Small intestine (tissue), 7 donors: Measurements from ENCODE around the gene TNNC1. TPM values are rescaled to one million over a fixed set of nuclear protein-coding genes. Genes with fewer than 3 reads are reported as not detected.

Experiments used
- DNase-seq, 2 donors: peaks; one replicate each; pipeline versions ENCODE4 v3.0.0 to v3.0.0-alpha.2; 2013
- FAIRE-seq: peaks from 2 replicates; lab custom pipeline; 2012; peaks lifted over from hg19 to GRCh38; lab: Jason Lieb, UNC
- H3K27ac ChIP-seq, 3 donors: one replicate each; pipeline ENCODE4 v1.5.1; 2013; ENCODE audit warnings: low read length in 2 of 3, mild to moderate bottlenecking in 2 of 3, control low read depth in 1 of 3, inconsistent platforms in 1 of 3, low read depth in 1 of 3, moderate library complexity in 1 of 3
- H3K27me3 ChIP-seq, 3 donors: one replicate each; pipeline ENCODE4 v1.6.1; 2013; ENCODE audit warnings: low read length in 3 of 3, inconsistent platforms in 1 of 3; ENCODE audit not compliant: control insufficient read depth in 3 of 3, insufficient read depth in 3 of 3
- H3K36me3 ChIP-seq, 3 donors: one replicate each; pipeline ENCODE4 v1.6.1; 2013; ENCODE audit warnings: low read length in 3 of 3, inconsistent platforms in 1 of 3, low read depth in 1 of 3, mild to moderate bottlenecking in 1 of 3, moderate library complexity in 1 of 3; ENCODE audit not compliant: control insufficient read depth in 3 of 3, insufficient read depth in 2 of 3
- H3K4me1 ChIP-seq, 3 donors: one replicate each; pipeline ENCODE4 v1.6.1; 2013; ENCODE audit warnings: low read length in 2 of 3, inconsistent platforms in 1 of 3, low read depth in 1 of 3, mild to moderate bottlenecking in 1 of 3, moderate library complexity in 1 of 3; ENCODE audit not compliant: control insufficient read depth in 3 of 3, insufficient read depth in 2 of 3
- H3K4me3 ChIP-seq, 3 donors: one replicate each; pipeline ENCODE4 v1.5.1; 2013; ENCODE audit warnings: low read length in 3 of 3, control low read depth in 1 of 3, inconsistent platforms in 1 of 3, low read depth in 1 of 3, mild to moderate bottlenecking in 1 of 3, moderate library complexity in 1 of 3
- H3K9me3 ChIP-seq, 2 donors: one replicate each; pipeline ENCODE4 v1.6.1; 2013; ENCODE audit warnings: low read depth in 1 of 2, low read length in 1 of 2; ENCODE audit not compliant: control insufficient read depth in 2 of 2, insufficient read depth in 1 of 2
- whole genome bisulfite sequencing, 3 donors: extraction: QIAGEN DNeasy Blood & Tissue Kit; methylation state at CpG; one replicate each; pipeline ENCODE4 v1.1.7; 2013; 5-methylcytosine and 5-hydroxymethylcytosine counted together
- polyA plus RNA-seq, 4 donors: library from polyadenylated mRNA; stranded (reverse) in 3 of 4; unstranded in 1 of 4; fragments of 200-250 nt in 3 of 4; fragments of 120-200 nt in 1 of 4; gene quantifications; one replicate each; pipeline versions ENCODE4 v1.2.1 to v1.2.3, GENCODE V29; 2013
- donor health status: healthy with polysubstance abuse.
- donor health status: control.
- donor health status: control.
- donor health status: Bipolar disorder and iron deficiency.
- donor health status: healthy.

TNNC1 gene
- polyA plus RNA-seq, 4 donors: 0.79 to 110 (median 5.9) TPM

DNA sequence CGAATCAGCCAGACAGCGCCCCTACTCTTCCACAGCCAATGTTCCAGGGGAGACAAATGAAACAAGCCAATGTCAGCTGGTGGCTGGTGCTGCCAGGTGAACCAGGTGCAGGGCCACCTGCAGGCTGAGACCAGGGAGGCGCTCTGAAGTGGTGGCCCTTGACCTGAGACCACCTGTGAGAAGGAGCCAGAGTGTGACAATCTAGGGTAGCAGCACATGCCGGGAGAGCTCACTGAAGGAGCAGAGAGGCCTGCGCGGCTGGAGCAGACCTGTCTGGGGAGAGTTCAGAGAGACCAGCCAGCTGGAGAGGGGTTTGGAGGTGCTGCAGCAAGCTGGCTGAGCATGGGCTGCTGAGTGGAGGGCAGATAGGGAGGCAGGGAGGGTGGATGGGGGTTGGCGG lies 40.6 kb upstream of the TNNC1 start:
- Histone ChIP-seq H3K27ac (peak overlapping the region in 1 of 3 donors; percentile 18), H3K9me3 (no peaks in the 10 kb centered on the region), H3K36me3 (peaks cover 2 to 51% (median 17%) of the 10 kb centered on the region in 3 donors), H3K4me3 (no peak overlapping the region), H3K4me1 (no peaks in the 10 kb centered on the region), H3K27me3 (no peaks in the 10 kb centered on the region)
- 65 to 77% (median 75%) methylated on average over 7 of the region's 7 CpGs for WGBS, 3 donors
- DNase-seq (no peak), FAIRE-seq (no peak)

DNA sequence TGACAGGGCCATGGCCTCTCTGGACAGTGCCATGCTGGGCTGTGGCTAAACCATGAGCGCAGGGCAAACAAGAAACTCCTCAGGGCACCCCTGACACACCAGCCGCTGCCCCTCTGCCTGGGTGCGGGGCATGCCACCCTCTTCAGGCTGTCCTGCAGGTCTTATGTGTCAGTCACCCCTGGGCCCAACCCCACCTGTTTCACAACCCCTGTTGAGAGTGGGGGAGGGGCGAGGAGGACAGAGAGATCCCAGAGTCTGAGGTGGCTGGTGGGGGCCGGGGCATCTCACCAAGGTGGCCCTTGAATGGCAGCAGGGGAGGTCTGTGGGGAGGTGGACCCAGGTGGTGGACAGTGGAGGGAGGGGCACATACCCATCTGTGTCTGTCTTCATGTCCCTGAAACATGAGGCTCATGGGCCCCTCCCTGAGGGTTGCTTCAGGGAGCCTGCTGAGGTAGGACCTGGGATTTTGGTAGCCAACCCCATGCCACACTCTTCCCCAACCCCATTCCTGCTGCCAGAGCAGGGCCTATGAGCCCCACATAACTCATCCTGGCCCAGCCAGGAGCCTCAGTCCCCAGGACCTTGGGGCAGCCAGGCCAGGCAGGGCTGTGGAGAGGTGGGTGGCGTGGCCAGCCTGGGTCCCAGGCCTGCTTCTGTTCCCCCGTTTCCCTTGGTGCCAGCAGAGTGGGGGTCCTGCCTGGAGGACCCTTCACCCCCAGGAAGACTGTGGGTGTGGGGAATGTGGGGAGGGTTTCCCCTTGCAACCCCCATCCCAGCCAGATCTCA lies 39.6 kb upstream of the TNNC1 start:
- Histone ChIP-seq H3K27ac (no peak overlapping the region), H3K27me3 (no peaks in the 10 kb centered on the region), H3K36me3 (peaks cover 2 to 60% (median 20%) of the 10 kb centered on the region in 3 donors), H3K4me3 (no peak overlapping the region), H3K9me3 (no peaks in the 10 kb centered on the region), H3K4me1 (no peaks in the 10 kb centered on the region)
- no peak for FAIRE-seq
- DNase-seq: no peak
- 91 to 93% (median 92%) methylated on average over 6 to 7 of the region's 7 CpGs for WGBS, 3 donors

DNA sequence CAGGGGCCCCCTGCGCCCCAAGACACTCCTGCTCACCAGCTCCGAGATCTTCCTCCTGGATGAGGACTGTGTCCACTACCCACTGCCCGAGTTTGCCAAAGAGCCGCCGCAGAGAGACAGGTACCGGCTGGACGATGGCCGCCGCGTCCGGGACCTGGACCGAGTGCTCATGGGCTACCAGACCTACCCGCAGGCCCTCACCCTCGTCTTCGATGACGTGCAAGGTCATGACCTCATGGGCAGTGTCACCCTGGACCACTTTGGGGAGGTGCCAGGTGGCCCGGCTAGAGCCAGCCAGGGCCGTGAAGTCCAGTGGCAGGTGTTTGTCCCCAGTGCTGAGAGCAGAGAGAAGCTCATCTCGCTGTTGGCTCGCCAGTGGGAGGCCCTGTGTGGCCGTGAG lies 38.2 kb upstream of the TNNC1 start:
- H3K4me3 ChIP-seq: no peak overlapping the region
- no peak overlapping the region for H3K27ac ChIP-seq
- H3K36me3 ChIP-seq: peaks cover 2 to 74% (median 20%) of the 10 kb centered on the region in 3 donors
- 92 to 96% (median 93%) methylated on average over 21 of the region's 21 CpGs for WGBS, 3 donors
- FAIRE-seq (no peak), DNase-seq (no peak)
- no peaks in the 10 kb centered on the region for H3K27me3 ChIP-seq
- H3K9me3 ChIP-seq: no peaks in the 10 kb centered on the region
- no peaks in the 10 kb centered on the region for H3K4me1 ChIP-seq

DNA sequence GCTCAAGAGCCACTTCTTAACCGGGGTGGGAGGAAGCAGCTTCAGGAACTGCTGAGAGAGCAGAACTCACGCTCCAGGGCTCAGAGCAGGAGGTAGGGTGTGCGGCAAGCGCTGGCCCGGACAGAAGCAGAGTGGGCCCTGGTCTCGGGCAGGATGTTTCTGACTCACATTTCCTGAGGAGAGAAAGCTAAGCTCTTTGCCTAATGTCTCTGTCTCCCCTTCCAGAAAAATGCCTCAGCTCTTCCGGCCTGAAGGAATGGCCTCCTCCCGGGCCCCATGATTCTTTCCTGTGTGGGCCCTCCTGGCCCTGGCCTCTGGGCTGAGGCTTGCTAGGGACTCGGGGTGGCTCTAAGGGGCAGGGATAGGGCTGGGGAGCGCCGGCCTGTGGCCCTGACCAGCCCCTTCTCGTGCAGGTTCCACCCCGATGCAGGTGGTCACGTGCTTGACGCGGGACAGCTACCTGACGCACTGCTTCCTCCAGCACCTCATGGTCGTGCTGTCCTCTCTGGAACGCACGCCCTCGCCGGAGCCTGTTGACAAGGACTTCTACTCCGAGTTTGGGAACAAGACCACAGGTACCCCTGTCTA lies 37.2 kb upstream of the TNNC1 start:
- Histone ChIP-seq H3K27ac (peak overlapping the region in 1 of 3 donors; percentile 11), H3K27me3 (no peaks in the 10 kb centered on the region), H3K9me3 (no peaks in the 10 kb centered on the region), H3K4me3 (no peak overlapping the region), H3K4me1 (no peaks in the 10 kb centered on the region), H3K36me3 (peaks cover 2 to 84% (median 22%) of the 10 kb centered on the region in 3 donors)
- no peak for FAIRE-seq
- 84 to 86% (median 86%) methylated on average over 19 to 23 of the region's 23 CpGs for WGBS, 3 donors
- no peak for DNase-seq

DNA sequence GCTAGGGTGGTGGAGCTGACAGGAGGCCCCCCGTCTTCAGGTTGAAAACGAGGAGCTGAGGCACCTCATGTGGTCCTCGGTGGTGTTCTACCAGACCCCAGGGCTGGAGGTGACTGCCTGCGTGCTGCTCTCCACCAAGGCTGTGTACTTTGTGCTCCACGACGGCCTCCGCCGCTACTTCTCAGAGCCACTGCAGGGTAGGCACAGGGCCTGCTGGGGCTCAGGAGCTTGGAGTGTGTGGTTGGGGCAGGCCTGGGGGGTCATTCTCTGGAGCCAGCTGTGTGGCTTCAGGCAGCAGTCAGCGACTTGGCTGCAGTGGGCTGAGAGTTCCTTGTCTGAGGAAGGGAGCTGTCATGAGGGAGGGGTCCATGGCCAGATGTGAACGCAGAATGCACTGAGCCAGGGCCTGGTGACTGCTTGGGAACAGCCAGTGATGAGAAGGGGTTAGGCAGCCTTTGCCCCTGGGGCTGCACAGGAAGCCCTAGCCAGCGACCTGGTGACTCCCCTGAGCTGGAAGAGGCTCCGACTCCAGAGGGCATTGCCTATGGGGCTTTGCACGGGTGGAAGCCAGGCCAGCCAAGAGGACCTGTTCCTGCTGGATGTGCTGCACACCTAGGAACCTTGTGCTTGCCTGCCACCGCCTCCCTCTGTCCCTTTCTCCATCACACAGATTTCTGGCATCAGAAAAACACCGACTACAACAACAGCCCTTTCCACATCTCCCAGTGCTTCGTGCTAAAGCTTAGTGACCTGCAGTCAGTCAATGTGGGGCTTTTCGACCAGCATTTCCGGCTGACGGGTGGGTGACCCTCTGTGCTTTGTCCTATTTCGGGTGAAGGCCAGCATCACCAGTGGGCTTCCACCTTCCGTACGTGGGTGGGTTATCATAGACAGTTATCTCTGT lies 36.4 kb upstream of the TNNC1 start:
- Histone ChIP-seq H3K36me3 (peaks cover 2 to 92% (median 22%) of the 10 kb centered on the region in 3 donors), H3K9me3 (no peaks in the 10 kb centered on the region), H3K4me1 (no peaks in the 10 kb centered on the region), H3K4me3 (no peak overlapping the region), H3K27ac (peak overlapping the region in 1 of 3 donors; percentile 6), H3K27me3 (no peaks in the 10 kb centered on the region)
- FAIRE-seq: no peak
- DNase-seq: no peak
- WGBS, 3 donors: 80 to 91% (median 88%) methylated on average over 22 of the region's 22 CpGs

DNA sequence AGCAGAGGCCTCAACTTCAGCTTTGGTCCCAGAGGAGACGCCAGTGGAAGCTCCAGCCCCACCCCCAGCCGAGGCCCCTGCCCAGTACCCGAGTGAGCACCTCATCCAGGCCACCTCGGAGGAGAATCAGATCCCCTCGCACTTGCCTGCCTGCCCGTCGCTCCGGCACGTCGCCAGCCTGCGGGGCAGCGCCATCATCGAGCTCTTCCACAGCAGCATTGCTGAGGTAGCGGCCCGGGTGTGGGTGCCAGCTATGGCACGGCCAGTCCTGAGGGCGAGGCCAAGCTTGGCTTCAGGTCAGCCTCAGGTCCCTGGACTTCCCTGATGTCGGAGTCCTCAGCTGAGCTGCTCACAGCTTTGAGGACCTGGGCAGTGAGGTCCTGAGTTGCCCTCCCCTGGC lies 35.6 kb upstream of the TNNC1 start:
- Histone ChIP-seq H3K36me3 (peaks cover 2 to 99% (median 22%) of the 10 kb centered on the region in 3 donors), H3K27me3 (no peaks in the 10 kb centered on the region), H3K4me3 (no peak overlapping the region), H3K4me1 (no peaks in the 10 kb centered on the region), H3K27ac (no peak overlapping the region), H3K9me3 (no peaks in the 10 kb centered on the region)
- 95% methylated on average over 16 to 18 of the region's 18 CpGs for WGBS, 3 donors
- DNase-seq: no peak
- no peak for FAIRE-seq

DNA sequence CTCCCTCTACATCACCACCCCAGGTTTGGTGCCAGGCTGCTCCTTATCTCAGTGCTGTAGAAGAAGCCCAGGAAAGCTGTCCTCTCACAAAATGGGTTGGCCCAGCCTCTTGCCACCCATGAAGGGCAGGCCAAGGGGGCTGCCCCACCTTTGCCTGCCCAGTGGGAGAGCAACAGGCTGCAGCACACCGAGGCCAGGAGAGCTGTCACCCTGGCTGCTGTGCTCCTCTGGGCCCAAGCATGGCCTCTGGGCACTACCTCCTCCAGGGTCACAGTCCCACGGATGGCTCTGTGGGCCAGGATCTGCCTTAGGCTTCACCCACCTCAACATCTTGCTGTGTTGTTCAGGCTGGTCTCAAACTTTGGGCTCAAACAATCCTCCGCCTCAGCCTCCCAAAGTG lies 34.9 kb upstream of the TNNC1 start:
- Histone ChIP-seq H3K27ac (no peak overlapping the region), H3K36me3 (peaks cover 2 to 96% (median 22%) of the 10 kb centered on the region in 3 donors), H3K4me1 (no peaks in the 10 kb centered on the region), H3K27me3 (no peaks in the 10 kb centered on the region), H3K9me3 (no peaks in the 10 kb centered on the region), H3K4me3 (no peak overlapping the region)
- 91 to 96% (median 92%) methylated on average over 3 of the region's 3 CpGs for WGBS, 3 donors
- no peak for DNase-seq
- no peak for FAIRE-seq
